Adrenal gland (tissue), 12 donors: ENCODE results near the gene ELAVL2. TPM values are rescaled to one million over a fixed set of nuclear protein-coding genes. Genes with fewer than 3 reads are reported as not detected.

Experiments used
- DNase-seq, 7 donors: peaks; one replicate each; pipeline ENCODE4 v3.0.0-alpha.2; 2019 to 2020
- H3K27ac ChIP-seq, 5 donors: fragments of 200-600 bp; sonication (generic) in 4 of 5; 1 replicate in 3 of 5; 2 replicates in 2 of 5; pipeline versions ENCODE4 v1.5.1 to v1.8.0; 2016 to 2020; ENCODE audit warnings: mild to moderate bottlenecking in 1 of 5
- H3K27me3 ChIP-seq: fragments of 200-600 bp; 2 replicates; pipeline ENCODE4 v1.8.0; 2021
- H3K36me3 ChIP-seq, 2 donors: fragments of 200-600 bp; replicated peaks in 1 of 2; 1 replicate in 1 of 2; 2 replicates in 1 of 2; pipeline versions ENCODE4 v1.5.1 to v1.8.0; 2018 to 2022
- H3K4me1 ChIP-seq, 2 donors: fragments of 200-600 bp; replicated peaks in 1 of 2; 1 replicate in 1 of 2; 2 replicates in 1 of 2; pipeline versions ENCODE4 v1.5.1 to v1.8.0; 2018 to 2021
- H3K4me3 ChIP-seq, 4 donors: fragments of 200-600 bp; sonication (generic) in 3 of 4; one replicate each; pipeline ENCODE4 v1.5.1; 2016 to 2018
- H3K9me3 ChIP-seq, 3 donors: fragments of 200-600 bp; sonication (generic) in 1 of 3; replicated peaks in 1 of 3; 1 replicate in 2 of 3; 2 replicates in 1 of 3; pipeline versions ENCODE4 v1.5.1 to v1.8.0; 2016 to 2021
- POLR2A ChIP-seq, 2 donors: fragments of 450-650 bp; IDR thresholded peaks; one replicate each; pipeline ENCODE4 v1.6.1; 2017; ENCODE audit warnings: antibody characterized with exemption in 2 of 2, mild to moderate bottlenecking in 2 of 2, moderate library complexity in 1 of 2
- WGBS, 4 donors: extraction: QIAGEN DNeasy Blood & Tissue Kit in 2 of 4; methylation state at CpG; one replicate each; pipeline versions ENCODE4 v1.1.5 to v1.1.7; 2013 to 2017; 5-methylcytosine and 5-hydroxymethylcytosine counted together
- intact Hi-C, 2 donors: fragments of 100-400 bp; cut with DNase I; formaldehyde crosslinking; loops; one replicate each; pipeline versions ENCODE4 v1.14.1 to v1.15.0; 2022 to 2023
- polyA plus RNA-seq, 3 donors: library from polyadenylated mRNA; stranded (reverse); fragments of 200-250 nt in 2 of 3; fragments of 350-450 nt in 1 of 3; fragmentation: Illumina TruSeq in 1 of 3; extraction: RNeasy Lipid Tissue Mini Kit (QIAGEN cat#74804) in 1 of 3; gene quantifications; one replicate each; pipeline ENCODE4 v1.2.3, GENCODE V29; 2013 to 2014
- total RNA-seq, 9 donors: library from RNA; depleted of rRNA in 4 of 9; stranded (reverse); fragments of >200 nt in 4 of 9; fragments of 120-200 nt in 1 of 9; fragmentation: NEBNext Ultra II Directional in 1 of 9; extraction: Animal tissue kit (Norgen Biotek cat#: 25700) in 1 of 9; gene quantifications; one replicate each; pipeline versions ENCODE4 v1.1.0 to v1.2.4, GENCODE V29; 2013 to 2023
- TF ChIP-seq, protein P1 (sequence below), 6 experiments: fragments of 450-650 bp in 4 of 6; fragments of 200-600 bp in 2 of 6; sonication (generic) in 1 of 6; IDR thresholded peaks; 1 replicate in 5 of 6; 2 replicates in 1 of 6; pipeline versions ENCODE4 v1.5.1 to v1.8.0; 2016 to 2021; ENCODE audit warnings: antibody characterized with exemption in 6 of 6, mild to moderate bottlenecking in 2 of 6, moderate library complexity in 1 of 6
- donor health status: healthy with polysubstance abuse.
- donor health status: Bipolar disorder and iron deficiency.
- donor health status: DM: yes; HTN: yes; CAD: no.
- donor health status: DM: no; HTN: no; CAD: no.
- donor health status: DM: no; HTN: no; CAD: no.
- donor health status: DM: yes; HTN: yes; CAD: no.

ELAVL2 gene
- total and polyA plus RNA-seq, 12 donors, result 0.24 to 13.6 (median 0.94) TPM; not detected in 1

DNA sequence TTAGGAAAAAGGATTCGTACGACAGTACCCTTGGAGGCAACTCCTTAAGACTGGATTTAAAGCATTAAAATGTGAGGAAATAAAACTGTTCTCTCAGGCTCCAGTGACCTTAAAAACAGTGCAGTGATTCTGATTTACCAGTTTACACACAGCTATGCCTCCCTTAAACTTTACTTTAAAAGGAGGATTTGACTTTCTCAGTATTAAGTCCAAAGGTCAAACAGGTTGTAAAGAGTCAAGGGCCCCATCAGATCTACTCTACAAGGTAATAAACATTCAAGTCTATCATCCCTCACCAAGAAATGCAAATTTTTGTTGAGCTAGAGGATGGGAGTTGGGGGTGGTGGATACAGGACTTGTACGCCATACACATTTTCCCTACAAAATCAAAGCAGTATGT, 75.2 kb downstream of the ELAVL2 start:
- Histone ChIP-seq H3K9me3 (no peaks in the 10 kb centered on the region), H3K27ac (no peak overlapping the region), H3K36me3 (no peaks in the 10 kb centered on the region), H3K4me1 (no peaks in the 10 kb centered on the region), H3K27me3 (no peaks in the 10 kb centered on the region), H3K4me3 (no peak overlapping the region)
- 86 to 97% (median 94%) methylated on average over 3 of the region's 3 CpGs for WGBS, 4 donors
- intact Hi-C loops, result no loop called here
- TF ChIP-seq POLR2A (IDR thresholded peaks at IDR 0.05), result no peak
- TF ChIP-seq, protein P1, sequence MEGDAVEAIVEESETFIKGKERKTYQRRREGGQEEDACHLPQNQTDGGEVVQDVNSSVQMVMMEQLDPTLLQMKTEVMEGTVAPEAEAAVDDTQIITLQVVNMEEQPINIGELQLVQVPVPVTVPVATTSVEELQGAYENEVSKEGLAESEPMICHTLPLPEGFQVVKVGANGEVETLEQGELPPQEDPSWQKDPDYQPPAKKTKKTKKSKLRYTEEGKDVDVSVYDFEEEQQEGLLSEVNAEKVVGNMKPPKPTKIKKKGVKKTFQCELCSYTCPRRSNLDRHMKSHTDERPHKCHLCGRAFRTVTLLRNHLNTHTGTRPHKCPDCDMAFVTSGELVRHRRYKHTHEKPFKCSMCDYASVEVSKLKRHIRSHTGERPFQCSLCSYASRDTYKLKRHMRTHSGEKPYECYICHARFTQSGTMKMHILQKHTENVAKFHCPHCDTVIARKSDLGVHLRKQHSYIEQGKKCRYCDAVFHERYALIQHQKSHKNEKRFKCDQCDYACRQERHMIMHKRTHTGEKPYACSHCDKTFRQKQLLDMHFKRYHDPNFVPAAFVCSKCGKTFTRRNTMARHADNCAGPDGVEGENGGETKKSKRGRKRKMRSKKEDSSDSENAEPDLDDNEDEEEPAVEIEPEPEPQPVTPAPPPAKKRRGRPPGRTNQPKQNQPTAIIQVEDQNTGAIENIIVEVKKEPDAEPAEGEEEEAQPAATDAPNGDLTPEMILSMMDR (IDR thresholded peaks at IDR 0.05), result no peak
- no peak for DNase-seq

DNA sequence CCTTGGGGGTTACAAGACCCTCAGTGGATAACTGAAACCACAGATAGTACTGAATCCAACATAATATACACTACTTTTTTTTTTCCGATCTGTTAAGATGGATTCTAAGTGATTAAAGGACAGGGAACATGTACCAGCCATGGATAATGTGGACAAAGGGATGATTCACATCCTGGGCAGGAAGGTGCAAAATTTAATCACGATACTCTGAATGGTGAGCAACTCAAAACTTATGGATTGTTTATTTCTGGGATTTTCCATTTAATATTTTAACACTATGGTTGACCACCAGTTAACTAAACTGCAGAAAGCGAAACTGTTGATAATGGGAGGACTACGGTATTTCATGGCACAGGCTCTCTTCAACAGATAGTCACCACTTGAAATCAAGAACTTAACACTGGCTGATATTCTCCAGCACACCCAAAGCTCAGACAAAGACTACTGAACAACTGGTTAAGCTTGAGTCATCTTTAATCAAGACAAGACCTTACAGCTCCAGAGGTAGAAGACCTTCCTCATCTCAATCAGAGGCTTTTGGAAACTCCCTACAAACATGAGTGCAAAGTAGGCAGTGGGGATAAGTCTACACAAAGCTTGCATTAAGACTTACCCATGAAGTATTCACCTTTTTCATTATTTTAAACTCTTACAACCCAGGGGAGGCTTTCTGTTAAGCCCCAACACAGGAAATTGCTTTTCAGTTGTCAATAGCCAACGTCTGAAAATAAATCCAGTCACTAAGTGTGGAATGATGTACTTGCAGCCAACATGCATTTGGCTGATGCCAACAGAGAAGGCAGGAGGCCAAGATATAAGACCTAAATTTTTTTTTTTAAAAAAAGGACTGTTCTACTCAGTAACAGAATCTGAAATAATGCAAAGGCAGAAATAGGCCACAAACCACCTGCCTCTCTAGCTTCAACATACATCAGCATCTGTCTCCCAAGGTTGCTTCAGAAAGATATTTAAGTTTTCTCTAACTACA, 78.7 kb downstream of the ELAVL2 start:
- Histone ChIP-seq H3K4me3 (no peak overlapping the region), H3K27ac (no peak overlapping the region), H3K27me3 (no peaks in the 10 kb centered on the region), H3K4me1 (no peaks in the 10 kb centered on the region), H3K9me3 (no peaks in the 10 kb centered on the region), H3K36me3 (no peaks in the 10 kb centered on the region)
- no peak for TF ChIP-seq POLR2A (IDR thresholded peaks at IDR 0.05)
- TF ChIP-seq, protein P1 (IDR thresholded peaks at IDR 0.05), result no peak
- intact Hi-C loops, result no loop called here
- 80 to 88% (median 83%) methylated on average over 5 of the region's 5 CpGs for WGBS, 4 donors
- DNase-seq, result no peak

DNA sequence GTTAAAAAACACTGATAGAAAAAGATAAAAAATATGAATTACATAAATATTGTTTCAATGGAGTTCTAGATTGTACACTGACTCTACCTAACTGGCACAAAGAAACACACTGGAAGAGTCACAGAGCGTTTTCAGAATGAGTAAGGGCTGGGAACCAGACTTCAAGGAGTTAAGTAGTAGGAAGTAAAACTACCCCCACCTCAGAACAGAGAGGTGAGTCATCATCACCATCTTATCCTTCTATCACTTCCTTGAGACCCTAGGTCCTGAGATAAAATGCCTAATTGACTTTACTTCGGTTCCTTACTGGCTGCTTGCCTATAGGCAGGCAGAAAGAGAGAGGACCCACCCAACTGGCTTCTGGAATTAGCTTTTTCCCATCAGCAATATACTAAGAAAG, 79.7 kb downstream of the ELAVL2 start:
- TF ChIP-seq POLR2A (IDR thresholded peaks at IDR 0.05), result no peak
- TF ChIP-seq, protein P1 (IDR thresholded peaks at IDR 0.05), result no peak

DNA sequence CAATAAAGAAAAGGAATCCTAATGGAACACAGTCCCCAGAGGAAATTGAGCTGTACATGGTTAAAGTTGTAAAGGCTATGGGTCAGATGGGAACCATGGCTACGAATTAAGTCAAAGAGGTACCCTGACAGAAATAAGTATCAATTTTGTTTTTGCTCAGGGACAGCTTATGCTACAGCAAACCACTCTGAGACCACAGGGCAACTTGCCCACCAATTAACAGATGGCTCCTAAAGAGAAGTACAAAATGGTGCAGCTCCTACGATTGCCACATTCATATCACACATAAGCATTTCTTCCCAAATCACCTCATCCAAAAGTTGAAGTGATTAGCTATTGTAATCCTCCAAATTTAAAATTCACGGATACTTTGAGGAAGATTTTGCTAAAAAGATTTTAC, 83.0 kb downstream of the ELAVL2 start:
- no peak for DNase-seq
- TF ChIP-seq, protein P1 (IDR thresholded peaks at IDR 0.05), result no peak
- TF ChIP-seq POLR2A (IDR thresholded peaks at IDR 0.05), result no peak
- Histone ChIP-seq H3K4me1 (no peaks in the 10 kb centered on the region), H3K27ac (no peak overlapping the region), H3K27me3 (no peaks in the 10 kb centered on the region), H3K4me3 (no peak overlapping the region), H3K36me3 (no peaks in the 10 kb centered on the region), H3K9me3 (no peaks in the 10 kb centered on the region)
- intact Hi-C loops, result no loop called here
- 83 to 90% (median 86%) methylated on average over 3 of the region's 3 CpGs for WGBS, 4 donors

More for the DNA sequence above, 79.7 kb downstream of the ELAVL2 start:
- intact Hi-C loops, result no loop called here
- no peaks in the 10 kb centered on the region for H3K27me3 ChIP-seq
- H3K4me3 ChIP-seq, result no peak overlapping the region
- H3K27ac ChIP-seq, result no peak overlapping the region
- 66 to 85% (median 72%) methylated on average over 2 of the region's 2 CpGs for WGBS, 4 donors
- no peaks in the 10 kb centered on the region for H3K36me3 ChIP-seq
- H3K4me1 ChIP-seq, result no peaks in the 10 kb centered on the region
- DNase-seq, result no peak
- no peaks in the 10 kb centered on the region for H3K9me3 ChIP-seq
